Sigmoid colon (tissue), 4 donors: ENCODE results near the gene ZNF511.

Source experiments
- POLR2A ChIP-seq, 2 donors: fragments of 450-650 bp; IDR thresholded peaks; one replicate each; pipeline ENCODE4 v1.6.1; 2016; ENCODE audit warnings: antibody characterized with exemption in 2 of 2, mild to moderate bottlenecking in 2 of 2, moderate library complexity in 2 of 2
- POLR2AphosphoS5 ChIP-seq, 4 donors: sonication (generic); formaldehyde crosslinking; IDR thresholded peaks; one replicate each; pipeline ENCODE4 v1.6.1; 2017; ENCODE audit warnings: antibody characterized with exemption in 4 of 4

DNA sequence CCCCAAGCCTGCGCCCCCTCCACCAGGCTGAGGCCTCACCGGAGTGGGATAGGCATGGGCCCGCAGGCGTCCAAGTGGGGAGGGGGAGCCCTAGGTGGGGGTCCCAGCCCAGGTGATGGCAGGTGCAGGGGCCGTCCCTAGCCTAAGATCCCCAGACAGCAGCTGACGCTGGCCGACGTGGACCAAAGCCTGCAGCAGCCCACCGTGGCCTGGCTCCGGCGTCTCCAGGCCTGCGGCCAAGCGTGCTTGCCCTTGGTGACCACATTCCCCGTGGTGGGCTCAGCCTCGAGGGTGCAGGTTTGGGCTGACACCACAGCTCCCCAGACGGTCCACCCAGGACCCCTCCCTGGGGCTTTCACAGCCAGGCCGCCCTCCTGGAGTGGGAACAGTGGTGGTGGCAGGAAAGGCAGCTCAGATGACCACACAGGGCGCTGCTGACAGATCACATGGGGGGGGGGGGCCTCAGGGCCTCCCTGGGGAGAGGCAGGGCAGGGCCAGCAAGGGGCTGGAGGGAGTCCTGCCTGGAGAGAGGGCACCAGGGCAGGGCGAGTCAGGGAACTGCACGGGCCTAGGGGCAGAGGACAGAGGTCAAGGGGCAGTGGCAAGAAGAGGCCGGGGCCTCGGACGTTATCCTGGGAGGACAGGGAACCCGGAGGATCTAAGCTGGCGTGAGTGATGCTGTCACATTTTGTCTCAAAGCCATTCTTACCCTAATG, 31.3 kb upstream of the ZNF511 start:
- TF ChIP-seq POLR2AphosphoS5 (IDR thresholded peaks at IDR 0.05) = no peak
- no peak for TF ChIP-seq POLR2A (IDR thresholded peaks at IDR 0.05)
